Fibroblast of mammary gland (primary cell): ENCODE results near the gene DOCK4.

Source experiments
- DNase-seq: peaks from one replicate; pipeline ENCODE4 v3.0.0-alpha.2; 2010; ENCODE audit warnings: low read depth
- H3K4me3 ChIP-seq: 2 replicates; pipeline ENCODE4 v1.5.1; 2011; ENCODE audit warnings: low read depth, mild to moderate bottlenecking, low read length, moderate library complexity; ENCODE audit not compliant: control insufficient read depth
- TF ChIP-seq, protein P1 (sequence below): conservative IDR thresholded peaks from 2 replicates; pipeline ENCODE4 v1.5.1; 2011; ENCODE audit warnings: low read depth, low read length, inconsistent platforms; ENCODE audit not compliant: control insufficient read depth, insufficient read depth

DOCK4 gene

DNA sequence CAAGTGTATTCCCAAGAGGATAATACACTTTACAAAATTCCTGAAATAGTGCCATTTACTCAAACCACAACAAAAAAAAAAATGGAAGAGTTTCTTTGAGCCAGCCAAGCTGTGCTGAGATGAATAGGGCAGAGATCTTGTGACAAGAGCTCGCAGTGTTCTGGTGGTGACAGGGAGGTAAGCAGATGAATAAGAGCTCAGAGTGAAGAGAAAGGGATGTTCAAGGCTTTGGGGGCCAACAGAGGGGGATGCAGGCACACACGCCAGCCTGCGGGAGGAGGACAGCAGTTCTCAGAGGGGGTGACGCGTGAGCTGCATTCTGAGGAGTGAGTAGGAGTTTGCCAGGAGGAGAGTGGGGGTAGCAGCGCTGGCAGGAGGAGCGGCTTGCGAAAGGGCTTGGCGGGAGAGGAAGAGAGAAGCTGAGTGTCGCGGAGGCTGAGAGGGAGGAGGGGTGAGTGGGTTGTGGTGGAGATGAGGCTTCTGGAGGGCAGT is 449.5 kb downstream of the DOCK4 start:
- DNase-seq: peak; percentile 87
- TF ChIP-seq, protein P1, sequence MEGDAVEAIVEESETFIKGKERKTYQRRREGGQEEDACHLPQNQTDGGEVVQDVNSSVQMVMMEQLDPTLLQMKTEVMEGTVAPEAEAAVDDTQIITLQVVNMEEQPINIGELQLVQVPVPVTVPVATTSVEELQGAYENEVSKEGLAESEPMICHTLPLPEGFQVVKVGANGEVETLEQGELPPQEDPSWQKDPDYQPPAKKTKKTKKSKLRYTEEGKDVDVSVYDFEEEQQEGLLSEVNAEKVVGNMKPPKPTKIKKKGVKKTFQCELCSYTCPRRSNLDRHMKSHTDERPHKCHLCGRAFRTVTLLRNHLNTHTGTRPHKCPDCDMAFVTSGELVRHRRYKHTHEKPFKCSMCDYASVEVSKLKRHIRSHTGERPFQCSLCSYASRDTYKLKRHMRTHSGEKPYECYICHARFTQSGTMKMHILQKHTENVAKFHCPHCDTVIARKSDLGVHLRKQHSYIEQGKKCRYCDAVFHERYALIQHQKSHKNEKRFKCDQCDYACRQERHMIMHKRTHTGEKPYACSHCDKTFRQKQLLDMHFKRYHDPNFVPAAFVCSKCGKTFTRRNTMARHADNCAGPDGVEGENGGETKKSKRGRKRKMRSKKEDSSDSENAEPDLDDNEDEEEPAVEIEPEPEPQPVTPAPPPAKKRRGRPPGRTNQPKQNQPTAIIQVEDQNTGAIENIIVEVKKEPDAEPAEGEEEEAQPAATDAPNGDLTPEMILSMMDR: no peak
- H3K4me3 ChIP-seq: peak overlapping the region; percentile 0

DNA sequence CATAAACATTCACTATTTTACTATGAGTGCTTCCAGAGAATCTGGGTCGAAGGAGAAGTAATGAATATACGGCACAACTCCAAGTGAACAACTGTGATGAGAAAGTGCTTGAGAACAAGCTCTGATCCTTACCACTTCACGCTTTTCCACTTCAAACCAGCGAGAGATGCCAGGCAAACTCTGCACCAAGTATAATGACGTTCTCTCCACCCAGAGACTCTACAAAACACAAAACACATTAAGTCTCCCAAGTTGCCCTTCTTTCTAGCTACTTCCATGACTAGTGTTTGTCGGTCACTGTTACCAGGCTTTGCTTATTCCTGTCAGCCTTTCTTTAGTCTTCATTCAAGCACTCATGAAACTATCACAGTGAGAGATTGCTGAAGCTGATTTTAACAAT is 450.8 kb downstream of the DOCK4 start:
- DNase-seq: no peak
- no peak overlapping the region for H3K4me3 ChIP-seq
- TF ChIP-seq, protein P1: no peak

DNA sequence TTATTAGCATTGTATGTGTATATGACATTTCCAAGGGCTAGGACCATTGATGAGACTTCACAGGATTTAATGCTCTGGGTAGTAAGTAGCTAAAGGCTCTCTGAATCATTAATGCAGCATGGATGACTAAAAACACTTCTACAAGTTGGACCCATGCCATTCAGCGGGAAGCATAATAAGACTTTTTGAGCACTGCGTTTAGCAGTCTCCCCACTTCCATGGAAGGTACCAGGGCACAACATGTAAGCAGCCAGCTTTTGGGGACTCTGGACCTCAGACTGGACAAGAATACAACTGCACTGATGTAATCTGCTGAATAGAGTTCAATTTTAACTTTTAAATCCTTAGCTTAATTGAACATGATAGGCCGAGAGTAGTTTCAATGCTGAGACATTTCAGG is 452.2 kb downstream of the DOCK4 start:
- TF ChIP-seq, protein P1: no peak
- no peak overlapping the region for H3K4me3 ChIP-seq
- peak; percentile 41 for DNase-seq

DNA sequence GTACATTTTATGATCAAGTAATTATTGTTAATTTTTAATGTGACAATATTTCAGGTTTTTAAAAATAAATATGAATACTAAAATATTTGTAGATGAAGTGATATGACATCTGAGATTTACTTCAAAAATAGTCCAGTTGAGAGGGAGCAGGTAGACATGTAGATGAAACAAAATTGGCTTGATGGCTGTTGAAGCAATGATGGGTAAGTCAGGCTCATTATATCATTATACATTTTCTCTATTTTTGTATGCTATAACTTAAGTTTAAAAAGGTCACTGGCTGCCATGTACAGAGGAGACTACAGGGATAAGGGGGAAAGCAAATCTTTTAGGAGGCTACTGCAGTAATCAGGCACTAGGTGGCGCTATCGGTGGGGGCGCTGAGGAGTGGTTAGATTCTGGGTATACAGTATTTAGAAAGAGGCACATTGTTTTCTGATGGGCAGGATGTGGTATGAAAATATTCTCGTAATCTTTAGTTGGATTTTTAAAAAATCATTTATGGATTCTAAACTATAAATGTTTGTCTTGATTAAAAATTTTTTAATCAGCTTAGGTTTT is 454.1 kb downstream of the DOCK4 start:
- peak; percentile 61 for DNase-seq
- TF ChIP-seq, protein P1: peak; percentile 97
- H3K4me3 ChIP-seq: no peak overlapping the region

DNA sequence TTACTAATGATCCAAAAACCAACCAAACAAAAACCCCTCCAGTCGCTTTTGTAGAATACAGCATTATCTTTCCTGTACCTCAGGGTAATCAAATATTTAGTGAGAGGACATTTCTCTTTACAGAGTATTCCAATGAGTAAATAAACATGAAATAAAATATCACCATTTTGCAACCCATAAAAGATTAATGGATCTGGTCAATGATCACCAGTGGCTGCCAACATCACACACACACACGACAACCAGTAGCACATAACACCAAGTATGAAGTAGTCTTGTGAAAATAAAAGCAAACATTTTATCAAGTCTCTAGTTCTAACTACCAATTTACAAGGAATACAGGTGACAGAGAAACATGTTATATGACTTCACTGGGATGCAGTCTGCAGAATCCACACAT is 455.3 kb downstream of the DOCK4 start:
- TF ChIP-seq, protein P1: no peak
- H3K4me3 ChIP-seq: no peak overlapping the region
- no peak for DNase-seq

DNA sequence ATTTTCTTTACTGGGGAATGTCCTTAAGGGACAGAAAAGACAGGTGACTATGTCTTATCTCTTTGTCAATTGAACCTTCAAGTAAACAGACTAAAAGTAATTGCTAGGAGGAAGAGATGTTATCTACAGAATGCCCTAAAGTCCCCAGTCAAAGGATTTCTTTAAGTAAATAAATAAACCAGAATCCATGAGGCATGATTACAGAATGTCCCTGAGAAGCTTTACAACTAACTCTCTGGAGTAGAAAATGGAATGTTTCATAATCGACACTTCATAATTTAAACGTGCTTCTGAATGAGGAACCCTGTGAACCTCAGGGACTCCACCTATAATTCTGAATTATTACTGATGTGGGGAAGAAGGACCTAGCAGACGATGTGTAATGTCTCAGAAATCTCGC is 456.0 kb downstream of the DOCK4 start:
- no peak overlapping the region for H3K4me3 ChIP-seq
- TF ChIP-seq, protein P1: no peak
- peak; percentile 20 for DNase-seq

DNA sequence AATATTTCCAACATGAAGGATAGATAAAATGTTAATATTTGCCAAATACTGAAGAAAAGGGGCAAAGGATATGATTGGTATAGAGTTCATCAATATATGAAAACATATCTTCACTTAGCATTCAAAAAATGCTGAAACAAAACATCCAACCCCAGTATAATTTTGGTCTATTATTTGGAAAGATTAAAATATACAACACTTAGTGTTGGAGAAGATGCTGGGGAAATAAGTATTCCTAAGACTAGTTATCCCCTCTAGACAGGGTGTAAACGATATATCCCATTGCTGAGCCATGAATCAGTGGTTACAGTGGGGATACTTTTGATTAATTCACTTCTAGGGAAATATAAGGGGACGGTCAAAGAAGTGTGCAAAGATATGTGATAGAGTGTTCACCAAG is 456.6 kb downstream of the DOCK4 start:
- DNase-seq: no peak
- TF ChIP-seq, protein P1: no peak
- no peak overlapping the region for H3K4me3 ChIP-seq
